K562 (cell line): ENCODE measurements around the gene AAGAB. TPM values are rescaled to one million over a fixed set of nuclear protein-coding genes. Genes with fewer than 3 reads are reported as not detected.

Experiments used
- ATAC-seq: fragments of 200-7000 bp; cut with Tn5 transposase; 3 replicates; pipeline ENCODE4 v1.9.1; 2020; ENCODE audit warnings: moderate library complexity
- BruUV-seq: library from RNA; stranded (reverse); fragments of 400-500 nt; replicated peaks from 2 replicates; lab custom pipeline; 2021; lab: Mats Ljungman, UMichigan
- CTCF ChIA-PET: fragments of 300-600 bp; formaldehyde crosslinking; extraction: SDS; loops from one replicate; lab custom pipeline; 2021; ENCODE audit warnings: low intra/inter-chr PET ratio; lab: Yijun Ruan, JAX
- POLR2A ChIA-PET: fragments of 300-600, 350-650 bp; sonication (Branson Sonifier 250); formaldehyde crosslinking; extraction: SDS; loops from one replicate; lab custom pipeline; 2021; ENCODE audit warnings: antibody characterized with exemption, inconsistent platforms; lab: Yijun Ruan, JAX
- DNase-seq, 4 experiments: peaks; one replicate each; pipeline versions ENCODE4 v3.0.0 to v3.0.0-alpha.2; 2011 to 2018; ENCODE audit warnings: low spot score in 3 of 4, mixed read lengths in 3 of 4; ENCODE audit errors: extremely low read depth in 1 of 4
- FAIRE-seq: peaks from 2 replicates; lab custom pipeline; 2011; peaks lifted over from hg19 to GRCh38; lab: Jason Lieb, UNC
- H2AFZ ChIP-seq: 2 replicates; pipeline ENCODE4 v1.6.0; 2011; ENCODE audit warnings: low read depth, low read length, control low read depth, inconsistent platforms
- H3K27ac ChIP-seq: fragments of 200-600 bp; 3 replicates; pipeline ENCODE4 v1.8.0; 2011; ENCODE audit warnings: low read depth, mild to moderate bottlenecking, control low read depth, inconsistent platforms, low read length, moderate library complexity, mixed read lengths; ENCODE audit errors: extremely low read depth
- H3K27me3 ChIP-seq, 2 experiments: fragments of 300-600 bp in 1 of 2; 2 replicates in 1 of 2; 3 replicates in 1 of 2; pipeline versions ENCODE4 v1.6.0 to v1.8.0; 2011; ENCODE audit warnings: inconsistent platforms in 2 of 2, low read length in 2 of 2, mild to moderate bottlenecking in 1 of 2, mixed read lengths in 1 of 2, moderate library complexity in 1 of 2; ENCODE audit not compliant: control insufficient read depth in 2 of 2, insufficient read depth in 2 of 2
- H3K36me3 ChIP-seq: fragments of 300-600 bp; 3 replicates; pipeline ENCODE4 v1.8.0; 2011; ENCODE audit warnings: mild to moderate bottlenecking, low read length, inconsistent platforms; ENCODE audit not compliant: control insufficient read depth, insufficient read depth
- H3K4me1 ChIP-seq, 2 experiments: fragments of 200-600 bp in 1 of 2; replicated peaks in 1 of 2; 2 replicates in 1 of 2; 3 replicates in 1 of 2; pipeline versions ENCODE4 v1.5.1 to v1.8.0; 2011; ENCODE audit warnings: inconsistent platforms in 2 of 2, low read length in 2 of 2, mild to moderate bottlenecking in 1 of 2, mixed read lengths in 1 of 2, moderate library complexity in 1 of 2; ENCODE audit not compliant: control insufficient read depth in 2 of 2, insufficient read depth in 2 of 2
- H3K4me2 ChIP-seq: 2 replicates; pipeline ENCODE4 v1.6.1; 2011; ENCODE audit warnings: low read length, control low read depth, inconsistent platforms, mixed read lengths; ENCODE audit not compliant: insufficient read depth
- H3K4me3 ChIP-seq: fragments of 200-600 bp; sonication (generic), shearing (Covaris generic); 2 replicates; pipeline ENCODE4 v1.5.1; 2016; ENCODE audit warnings: control low read depth, inconsistent platforms
- H3K79me2 ChIP-seq: fragments of 200-600 bp; 3 replicates; pipeline ENCODE4 v1.8.0; 2011; ENCODE audit warnings: low read length, inconsistent platforms; ENCODE audit not compliant: control insufficient read depth, insufficient read depth
- H3K9ac ChIP-seq, 2 experiments: 2 replicates each; pipeline versions ENCODE4 v1.6.0 to v1.6.1; 2011; ENCODE audit warnings: low read depth in 2 of 2, low read length in 2 of 2, control low read depth in 1 of 2, inconsistent platforms in 1 of 2, mild to moderate bottlenecking in 1 of 2, mixed read lengths in 1 of 2; ENCODE audit not compliant: insufficient read depth in 1 of 2
- H3K9me1 ChIP-seq: one replicate; pipeline ENCODE4 v1.6.0; 2011; ENCODE audit warnings: inconsistent platforms, mild to moderate bottlenecking, low read length, moderate library complexity; ENCODE audit not compliant: control insufficient read depth, insufficient read depth
- H3K9me3 ChIP-seq: replicated peaks from 2 replicates; pipeline ENCODE4 v1.5.1; 2011; ENCODE audit warnings: low read depth, low read length, inconsistent platforms; ENCODE audit not compliant: control insufficient read depth, insufficient read depth
- H4K20me1 ChIP-seq: replicated peaks from 2 replicates; pipeline ENCODE4 v1.6.1; 2011; ENCODE audit warnings: low read length, inconsistent platforms, mixed read lengths; ENCODE audit not compliant: control insufficient read depth, insufficient read depth
- BCOR ChIP-seq: fragments of 450-650 bp; IDR thresholded peaks from 2 replicates; pipeline ENCODE4 v1.6.1; 2016
- ELF1 ChIP-seq: fragments of 200-800 bp; sonication (Bioruptor generic); IDR thresholded peaks from 2 replicates; pipeline ENCODE4 v1.6.1; 2016; ENCODE audit warnings: missing genetic modification characterization, missing compliant biosample characterization
- HIVEP1 ChIP-seq: fragments of 250-450 bp; sonication (Bioruptor Pico); IDR thresholded peaks from 2 replicates; pipeline ENCODE4 v1.4.0; 2020; ENCODE audit warnings: mild to moderate bottlenecking
- KLF13 ChIP-seq: fragments of 450-650 bp; IDR thresholded peaks from 2 replicates; pipeline ENCODE4 v1.6.1; 2016; ENCODE audit warnings: missing genetic modification characterization, low read depth, mild to moderate bottlenecking, missing compliant biosample characterization, moderate library complexity, borderline replicate concordance
- MXI1 ChIP-seq: IDR thresholded peaks from 2 replicates; pipeline ENCODE4 v1.6.1; 2011; ENCODE audit warnings: low read depth, mild to moderate bottlenecking, improper control_type of control experiment, low read length
- PCBP2 ChIP-seq: fragments of 200-400 bp; formaldehyde crosslinking; IDR thresholded peaks from 2 replicates; pipeline ENCODE4 v1.6.1; 2018; ENCODE audit warnings: low read length, low read depth, mild to moderate bottlenecking, moderate library complexity; ENCODE audit not compliant: poor library complexity, severe bottlenecking
- RHOXF2B ChIP-seq: fragments of 250-450 bp; sonication (Bioruptor Pico); conservative IDR thresholded peaks from 2 replicates; pipeline ENCODE4 v1.5.1; 2021
- TAF1 ChIP-seq: IDR thresholded peaks from 2 replicates; pipeline ENCODE4 v1.6.1; 2011; ENCODE audit warnings: mild to moderate bottlenecking, low read length, moderate library complexity; ENCODE audit not compliant: insufficient read depth, control insufficient read depth, severe bottlenecking; ENCODE audit errors: extremely low read depth
- TEAD1 ChIP-seq, 2 experiments: fragments of 450-650 bp in 1 of 2; sonication (generic) in 1 of 2; formaldehyde crosslinking; IDR thresholded peaks; 2 replicates each; pipeline versions ENCODE4 v1.4.0 to v1.8.0; 2020 to 2022; ENCODE audit warnings: mild to moderate bottlenecking in 2 of 2, missing genetic modification reagents in 1 of 2
- ZFP36 ChIP-seq: fragments of 150-350 bp; IDR thresholded peaks from 2 replicates; pipeline ENCODE4 v1.6.1; 2018; ENCODE audit warnings: low read length, low read depth; ENCODE audit not compliant: partially characterized antibody
- ZNF146 ChIP-seq: IDR thresholded peaks from one replicate; pipeline ENCODE4 v1.6.1; 2018; ENCODE audit warnings: missing compliant biosample characterization; ENCODE audit not compliant: unreplicated experiment
- in situ Hi-C: fragments of 300-500 bp; cut with MboI; formaldehyde crosslinking; loops from 4 replicates; pipeline ENCODE4 v1.15.0; 2018; ENCODE audit warnings: inconsistent platforms, mixed read lengths
- intact Hi-C: fragments of 100-400 bp; cut with micrococcal nuclease; formaldehyde crosslinking; loops from 2 replicates; pipeline ENCODE4 v1.14.2; 2022
- polyA plus RNA-seq, 8 experiments: library from polyadenylated mRNA; depleted of rRNA in 4 of 8; stranded (reverse) in 5 of 8; unstranded in 3 of 8; fragments of >200 nt; fragmentation: Nextera tagmentation in 2 of 8; fragmentation: Illumina TruSeq in 1 of 8; extraction: Ambion mirVana in 2 of 8; extraction: Trizol in 1 of 8; gene quantifications; 2 replicates each; pipeline versions ENCODE4 v1.2.1 to v1.2.3, GENCODE V29; 2011 to 2014; ENCODE audit warnings: inconsistent platforms in 1 of 8, missing spikeins in 1 of 8
- total RNA-seq, 7 experiments: library from RNA; depleted of rRNA in 6 of 7; stranded (reverse); fragments of >200 nt in 6 of 7; fragmentation: Illumina TruSeq in 2 of 7; extraction: Trizol in 2 of 7; gene quantifications; 2 replicates each; pipeline versions ENCODE4 v1.2.1 to v1.2.3, GENCODE V29; 2011 to 2021; ENCODE audit warnings: low replicate concordance in 1 of 7
- TF ChIP-seq, protein P1 (sequence below): fragments of 450-650 bp; formaldehyde crosslinking; IDR thresholded peaks from 2 replicates; pipeline ENCODE4 v1.4.0; 2022; ENCODE audit warnings: missing genetic modification characterization
- TF ChIP-seq, protein P2 (sequence below): fragments of 150-350 bp; conservative IDR thresholded peaks from 2 replicates; pipeline ENCODE4 v1.6.1; 2014; ENCODE audit warnings: low read length
- TF ChIP-seq, protein P3 (sequence below), 2 experiments: fragments of 450-650 bp; IDR thresholded peaks; 2 replicates each; pipeline ENCODE4 v1.6.1; 2016
- TF ChIP-seq, protein P4 (sequence below): sonication (generic); formaldehyde crosslinking; IDR thresholded peaks from 2 replicates; pipeline ENCODE4 v1.5.0; 2020; ENCODE audit warnings: missing genetic modification reagents
- TF ChIP-seq, protein P5 (sequence below): fragments of 450-650 bp; formaldehyde crosslinking; conservative IDR thresholded peaks from 2 replicates; pipeline ENCODE4 v1.4.0; 2022; ENCODE audit warnings: mild to moderate bottlenecking, missing genetic modification characterization

AAGAB gene
- total and polyA plus RNA-seq, 9 of the 15 experiments (the other 6 are each of a cell fraction or from before 2014, with no cell fraction given) = 17.8 to 109 (median 58.3) TPM

DNA sequence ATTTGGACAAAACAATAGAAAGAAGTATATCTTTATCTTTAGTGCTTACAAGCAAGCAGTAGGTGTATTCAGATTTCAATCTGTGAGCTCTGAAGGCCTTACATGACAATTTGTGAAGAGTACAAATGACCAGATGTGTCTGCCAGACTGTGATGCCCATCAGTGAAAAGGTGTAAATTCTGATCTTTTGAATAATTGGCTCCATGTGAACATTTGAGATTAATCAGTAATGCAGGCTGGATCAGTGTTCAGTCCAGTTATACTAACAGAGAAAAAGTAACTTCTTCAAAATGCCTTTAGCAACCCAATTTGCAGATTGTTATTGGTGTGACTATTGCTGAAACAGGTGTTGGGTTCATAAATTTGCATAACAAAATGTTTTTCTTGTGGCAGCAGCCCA lies 5.3 kb upstream of the AAGAB start:
- FAIRE-seq (no peak), DNase-seq (no peak), ATAC-seq (no peak)
- Histone ChIP-seq H3K9me3 (no peaks in the 10 kb centered on the region), H2AFZ (no peak overlapping the region), H3K9me1 (no peaks in the 10 kb centered on the region), H3K9ac (no peak overlapping the region), H3K36me3 (no peaks in the 10 kb centered on the region), H3K27ac (no peak overlapping the region), H3K27me3 (no peaks in the 10 kb centered on the region), H4K20me1 (no peaks in the 10 kb centered on the region), H3K4me1 (peaks cover 2 to 11% of the 10 kb centered on the region in 2 experiments; a peak in 4 of 5 replicates), H3K4me3 (no peak overlapping the region), H3K79me2 (no peaks in the 10 kb centered on the region), H3K4me2 (no peak overlapping the region)
- in situ Hi-C loops = no loop called here
- intact Hi-C loops = no loop called here
- ChIA-PET CTCF (no interaction called here), POLR2A (interaction anchor here (0.8 kb wide), 1 partner anchor 21 kb away, joined by 3 read pairs; no protein-coding TSS in a partner anchor)
- no TSS peak for BruUV-seq
- TF ChIP-seq PCBP2 (no peak), KLF13 (tag) (no peak), RHOXF2B (no peak), MXI1 (no peak), ELF1 (tag) (no peak), TAF1 (no peak), ZNF146 (CRISPR knock-in tag) (no peak), ZFP36 (no peak), BCOR (no peak), HIVEP1 (CRISPR knock-in tag) (no peak), TEAD1 (CRISPR knock-in tag; IDR thresholded peaks at IDR 0.05) (no peak)
- TF ChIP-seq, protein P1, sequence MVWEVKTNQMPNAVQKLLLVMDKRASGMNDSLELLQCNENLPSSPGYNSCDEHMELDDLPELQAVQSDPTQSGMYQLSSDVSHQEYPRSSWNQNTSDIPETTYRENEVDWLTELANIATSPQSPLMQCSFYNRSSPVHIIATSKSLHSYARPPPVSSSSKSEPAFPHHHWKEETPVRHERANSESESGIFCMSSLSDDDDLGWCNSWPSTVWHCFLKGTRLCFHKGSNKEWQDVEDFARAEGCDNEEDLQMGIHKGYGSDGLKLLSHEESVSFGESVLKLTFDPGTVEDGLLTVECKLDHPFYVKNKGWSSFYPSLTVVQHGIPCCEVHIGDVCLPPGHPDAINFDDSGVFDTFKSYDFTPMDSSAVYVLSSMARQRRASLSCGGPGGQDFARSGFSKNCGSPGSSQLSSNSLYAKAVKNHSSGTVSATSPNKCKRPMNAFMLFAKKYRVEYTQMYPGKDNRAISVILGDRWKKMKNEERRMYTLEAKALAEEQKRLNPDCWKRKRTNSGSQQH (CRISPR knock-in tag) = no peak
- TF ChIP-seq, protein P2, sequence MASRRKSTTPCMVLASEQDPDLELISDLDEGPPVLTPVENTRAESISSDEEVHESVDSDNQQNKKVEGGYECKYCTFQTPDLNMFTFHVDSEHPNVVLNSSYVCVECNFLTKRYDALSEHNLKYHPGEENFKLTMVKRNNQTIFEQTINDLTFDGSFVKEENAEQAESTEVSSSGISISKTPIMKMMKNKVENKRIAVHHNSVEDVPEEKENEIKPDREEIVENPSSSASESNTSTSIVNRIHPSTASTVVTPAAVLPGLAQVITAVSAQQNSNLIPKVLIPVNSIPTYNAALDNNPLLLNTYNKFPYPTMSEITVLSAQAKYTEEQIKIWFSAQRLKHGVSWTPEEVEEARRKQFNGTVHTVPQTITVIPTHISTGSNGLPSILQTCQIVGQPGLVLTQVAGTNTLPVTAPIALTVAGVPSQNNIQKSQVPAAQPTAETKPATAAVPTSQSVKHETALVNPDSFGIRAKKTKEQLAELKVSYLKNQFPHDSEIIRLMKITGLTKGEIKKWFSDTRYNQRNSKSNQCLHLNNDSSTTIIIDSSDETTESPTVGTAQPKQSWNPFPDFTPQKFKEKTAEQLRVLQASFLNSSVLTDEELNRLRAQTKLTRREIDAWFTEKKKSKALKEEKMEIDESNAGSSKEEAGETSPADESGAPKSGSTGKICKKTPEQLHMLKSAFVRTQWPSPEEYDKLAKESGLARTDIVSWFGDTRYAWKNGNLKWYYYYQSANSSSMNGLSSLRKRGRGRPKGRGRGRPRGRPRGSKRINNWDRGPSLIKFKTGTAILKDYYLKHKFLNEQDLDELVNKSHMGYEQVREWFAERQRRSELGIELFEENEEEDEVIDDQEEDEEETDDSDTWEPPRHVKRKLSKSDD = no peak
- TF ChIP-seq, protein P3, sequence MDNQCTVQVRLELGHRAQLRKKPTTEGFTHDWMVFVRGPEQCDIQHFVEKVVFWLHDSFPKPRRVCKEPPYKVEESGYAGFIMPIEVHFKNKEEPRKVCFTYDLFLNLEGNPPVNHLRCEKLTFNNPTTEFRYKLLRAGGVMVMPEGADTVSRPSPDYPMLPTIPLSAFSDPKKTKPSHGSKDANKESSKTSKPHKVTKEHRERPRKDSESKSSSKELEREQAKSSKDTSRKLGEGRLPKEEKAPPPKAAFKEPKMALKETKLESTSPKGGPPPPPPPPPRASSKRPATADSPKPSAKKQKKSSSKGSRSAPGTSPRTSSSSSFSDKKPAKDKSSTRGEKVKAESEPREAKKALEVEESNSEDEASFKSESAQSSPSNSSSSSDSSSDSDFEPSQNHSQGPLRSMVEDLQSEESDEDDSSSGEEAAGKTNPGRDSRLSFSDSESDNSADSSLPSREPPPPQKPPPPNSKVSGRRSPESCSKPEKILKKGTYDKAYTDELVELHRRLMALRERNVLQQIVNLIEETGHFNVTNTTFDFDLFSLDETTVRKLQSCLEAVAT (IDR thresholded peaks at IDR 0.05) = no peak
- TF ChIP-seq, protein P4, sequence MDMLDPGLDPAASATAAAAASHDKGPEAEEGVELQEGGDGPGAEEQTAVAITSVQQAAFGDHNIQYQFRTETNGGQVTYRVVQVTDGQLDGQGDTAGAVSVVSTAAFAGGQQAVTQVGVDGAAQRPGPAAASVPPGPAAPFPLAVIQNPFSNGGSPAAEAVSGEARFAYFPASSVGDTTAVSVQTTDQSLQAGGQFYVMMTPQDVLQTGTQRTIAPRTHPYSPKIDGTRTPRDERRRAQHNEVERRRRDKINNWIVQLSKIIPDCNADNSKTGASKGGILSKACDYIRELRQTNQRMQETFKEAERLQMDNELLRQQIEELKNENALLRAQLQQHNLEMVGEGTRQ (CRISPR knock-in tag) = no peak
- TF ChIP-seq, protein P5, sequence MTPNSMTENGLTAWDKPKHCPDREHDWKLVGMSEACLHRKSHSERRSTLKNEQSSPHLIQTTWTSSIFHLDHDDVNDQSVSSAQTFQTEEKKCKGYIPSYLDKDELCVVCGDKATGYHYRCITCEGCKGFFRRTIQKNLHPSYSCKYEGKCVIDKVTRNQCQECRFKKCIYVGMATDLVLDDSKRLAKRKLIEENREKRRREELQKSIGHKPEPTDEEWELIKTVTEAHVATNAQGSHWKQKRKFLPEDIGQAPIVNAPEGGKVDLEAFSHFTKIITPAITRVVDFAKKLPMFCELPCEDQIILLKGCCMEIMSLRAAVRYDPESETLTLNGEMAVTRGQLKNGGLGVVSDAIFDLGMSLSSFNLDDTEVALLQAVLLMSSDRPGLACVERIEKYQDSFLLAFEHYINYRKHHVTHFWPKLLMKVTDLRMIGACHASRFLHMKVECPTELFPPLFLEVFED = no peak
